Testis (tissue), 3 donors: ENCODE measurements around the gene PGM2L1. TPM values are rescaled to one million over a fixed set of nuclear protein-coding genes. Genes with fewer than 3 reads are reported as not detected.

Source experiments
- DNase-seq: peaks from one replicate; pipeline ENCODE4 v3.0.0-alpha.2; 2019
- H3K27ac ChIP-seq, 2 donors: fragments of 200-600 bp; sonication (generic); one replicate each; pipeline ENCODE4 v1.5.1; 2019
- H3K27me3 ChIP-seq: fragments of 200-600 bp; sonication (generic); one replicate; pipeline ENCODE4 v1.5.1; 2019
- H3K36me3 ChIP-seq: fragments of 200-600 bp; sonication (generic); one replicate; pipeline ENCODE4 v1.5.1; 2017; ENCODE audit warnings: low read depth; ENCODE audit errors: missing control alignments
- H3K4me1 ChIP-seq: fragments of 200-600 bp; sonication (generic); one replicate; pipeline ENCODE4 v1.5.1; 2019
- H3K4me3 ChIP-seq, 2 donors: fragments of 200-600 bp; sonication (generic); one replicate each; pipeline ENCODE4 v1.5.1; 2017 to 2019
- H3K9me3 ChIP-seq: fragments of 200-600 bp; sonication (generic); one replicate; pipeline ENCODE4 v1.5.1; 2017
- CTCF ChIP-seq, 3 experiments: fragments of 450-650 bp in 2 of 3; fragments of 200-600 bp in 1 of 3; sonication (generic) in 1 of 3; IDR thresholded peaks; one replicate each; pipeline ENCODE4 v1.5.1; 2016 to 2019; ENCODE audit warnings: antibody characterized with exemption in 3 of 3, mild to moderate bottlenecking in 2 of 3, moderate library complexity in 1 of 3
- POLR2A ChIP-seq: fragments of 450-650 bp; IDR thresholded peaks from one replicate; pipeline ENCODE4 v1.6.1; 2017; ENCODE audit warnings: antibody characterized with exemption, mild to moderate bottlenecking, moderate library complexity
- WGBS, 2 donors: methylation state at CpG; one replicate each; pipeline ENCODE4 v1.1.5; 2018; 5-methylcytosine and 5-hydroxymethylcytosine counted together
- intact Hi-C: fragments of 100-400 bp; cut with DNase I; formaldehyde crosslinking; loops from one replicate; pipeline ENCODE4 v1.15.1; 2023; ENCODE audit warnings: low total_unique reads
- polyA plus RNA-seq: library from polyadenylated mRNA; stranded (reverse); fragments of 350-450 nt; fragmentation: Illumina TruSeq; extraction: RNeasy Lipid Tissue Mini Kit (QIAGEN cat#74804); gene quantifications from one replicate; pipeline ENCODE4 v1.2.3, GENCODE V29; 2014; ENCODE audit warnings: low read depth, low replicate concordance; ENCODE audit not compliant: insufficient read depth
- total RNA-seq, 2 donors: library from RNA; depleted of rRNA; stranded (reverse); fragments of >200 nt; gene quantifications; one replicate each; pipeline ENCODE4 v1.2.3, GENCODE V29; 2016

The PGM2L1 gene
- total and polyA plus RNA-seq, 3 donors from 2014 or later: 1.8 to 2.4 (median 2.0) TPM

GRCh38 chr11:74288911-74289310 is 109.3 kb downstream of the PGM2L1 start:
- H3K27ac ChIP-seq: no peak overlapping the region
- 28 to 39% methylated on average over 4 of the region's 4 CpGs for WGBS, 2 donors

GRCh38 chr11:74288161-74288560 is 110.1 kb downstream of the PGM2L1 start:
- intact Hi-C loops: no loop called here
- Histone ChIP-seq H3K4me1 (no peaks in the 10 kb centered on the region), H3K36me3 (no peaks in the 10 kb centered on the region), H3K27me3 (no peaks in the 10 kb centered on the region), H3K9me3 (no peaks in the 10 kb centered on the region), H3K27ac (no peak overlapping the region), H3K4me3 (no peak overlapping the region)
- 66 to 70% methylated on average over 1 of the region's 1 CpG for WGBS, 2 donors
- DNase-seq: no peak
- TF ChIP-seq POLR2A: no peak
- no peak for TF ChIP-seq CTCF (IDR thresholded peaks at IDR 0.05)

More at GRCh38 chr11:74288911-74289310, 109.3 kb downstream of the PGM2L1 start:
- Histone ChIP-seq H3K4me1 (no peaks in the 10 kb centered on the region), H3K36me3 (no peaks in the 10 kb centered on the region), H3K4me3 (no peak overlapping the region), H3K9me3 (no peaks in the 10 kb centered on the region), H3K27me3 (no peaks in the 10 kb centered on the region)
- TF ChIP-seq CTCF (IDR thresholded peaks at IDR 0.05) (no peak), POLR2A (no peak)
- intact Hi-C loops: no loop called here
- DNase-seq: no peak

GRCh38 chr11:74284466-74284865 is 113.8 kb downstream of the PGM2L1 start:
- Histone ChIP-seq H3K4me1 (no peaks in the 10 kb centered on the region), H3K4me3 (no peak overlapping the region), H3K9me3 (no peaks in the 10 kb centered on the region), H3K27me3 (no peaks in the 10 kb centered on the region), H3K27ac (no peak overlapping the region), H3K36me3 (no peaks in the 10 kb centered on the region)
- TF ChIP-seq POLR2A: no peak
- TF ChIP-seq CTCF (IDR thresholded peaks at IDR 0.05): no peak
- intact Hi-C loops: no loop called here
- 73 to 92% methylated on average over 2 of the region's 2 CpGs for WGBS, 2 donors
- no peak for DNase-seq

GRCh38 chr11:74283580-74284180 is 114.6 kb downstream of the PGM2L1 start:
- no peaks in the 10 kb centered on the region for H3K4me1 ChIP-seq
- no peaks in the 10 kb centered on the region for H3K27me3 ChIP-seq
- no peaks in the 10 kb centered on the region for H3K36me3 ChIP-seq
- TF ChIP-seq POLR2A: no peak
- TF ChIP-seq CTCF (IDR thresholded peaks at IDR 0.05): no peak
- intact Hi-C loops: no loop called here
- no peak overlapping the region for H3K27ac ChIP-seq
- WGBS, 2 donors: 83 to 91% methylated on average over 3 of the region's 3 CpGs
- DNase-seq: no peak
- H3K4me3 ChIP-seq: no peak overlapping the region
- H3K9me3 ChIP-seq: no peaks in the 10 kb centered on the region

GRCh38 chr11:74282914-74283371 is 115.3 kb downstream of the PGM2L1 start:
- H3K4me3 ChIP-seq: no peak overlapping the region
- H3K4me1 ChIP-seq: no peaks in the 10 kb centered on the region
- no peak for DNase-seq
- H3K27me3 ChIP-seq: no peaks in the 10 kb centered on the region
- WGBS, 2 donors: 66% methylated on average over 5 of the region's 5 CpGs
- H3K36me3 ChIP-seq: no peaks in the 10 kb centered on the region
- no peak for TF ChIP-seq CTCF (IDR thresholded peaks at IDR 0.05)
- TF ChIP-seq POLR2A: no peak
- no peak overlapping the region for H3K27ac ChIP-seq
- no peaks in the 10 kb centered on the region for H3K9me3 ChIP-seq
- intact Hi-C loops: no loop called here
